ENCODE data around the gene AP2M1. TPM values are rescaled to one million over a fixed set of nuclear protein-coding genes. Genes with fewer than 3 reads are reported as not detected.

Gene AP2M1
- total and polyA plus RNA-seq, 2 of the 13 experiments (the other 11 are each of a cell fraction or from before 2014, with no cell fraction given): 126 to 146 TPM

DNA sequence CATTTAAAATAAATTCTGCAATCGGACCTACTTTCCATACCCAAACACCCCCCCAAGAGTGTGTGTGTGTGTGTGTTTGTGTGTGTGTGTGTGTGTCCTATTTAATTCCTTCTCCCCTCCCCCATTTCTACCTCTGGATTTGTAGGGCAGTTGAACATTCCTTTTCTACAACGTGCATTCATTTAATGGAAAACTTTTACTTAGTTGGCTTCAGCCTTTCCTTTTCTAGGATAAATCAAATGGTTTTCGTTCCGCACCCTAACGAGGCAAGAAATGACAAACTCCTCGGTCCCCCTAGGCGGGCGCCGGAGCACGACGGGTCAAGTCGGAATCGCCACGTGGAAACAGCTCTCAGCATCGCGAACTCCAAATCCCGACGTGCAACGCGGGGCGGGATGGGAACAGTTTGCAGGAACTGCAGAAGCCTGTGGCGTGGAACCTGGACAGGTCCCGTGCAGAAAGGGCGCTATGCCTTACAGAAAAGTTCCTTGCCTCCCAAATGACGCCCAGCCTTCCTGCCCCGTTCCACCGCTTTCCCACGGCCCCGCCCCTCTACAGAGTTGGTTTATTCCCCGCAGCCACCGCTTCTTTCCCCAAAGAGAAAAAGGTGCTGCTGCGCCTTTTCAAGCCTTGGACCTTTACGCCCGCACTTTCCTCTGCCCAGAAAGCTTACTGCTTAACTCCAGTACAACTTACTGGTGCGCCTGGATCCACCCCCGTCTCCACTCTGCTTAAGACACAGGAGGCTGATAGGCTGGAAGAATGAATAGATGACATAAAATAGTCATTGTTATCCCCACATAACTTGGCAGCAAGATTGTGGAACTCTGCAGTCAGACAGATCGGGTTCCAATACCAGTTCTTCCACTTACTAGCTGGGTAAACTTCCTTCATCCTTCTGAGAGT is 40.6 kb upstream of the AP2M1 start (continued):
- TF ChIP-seq, protein P1, sequence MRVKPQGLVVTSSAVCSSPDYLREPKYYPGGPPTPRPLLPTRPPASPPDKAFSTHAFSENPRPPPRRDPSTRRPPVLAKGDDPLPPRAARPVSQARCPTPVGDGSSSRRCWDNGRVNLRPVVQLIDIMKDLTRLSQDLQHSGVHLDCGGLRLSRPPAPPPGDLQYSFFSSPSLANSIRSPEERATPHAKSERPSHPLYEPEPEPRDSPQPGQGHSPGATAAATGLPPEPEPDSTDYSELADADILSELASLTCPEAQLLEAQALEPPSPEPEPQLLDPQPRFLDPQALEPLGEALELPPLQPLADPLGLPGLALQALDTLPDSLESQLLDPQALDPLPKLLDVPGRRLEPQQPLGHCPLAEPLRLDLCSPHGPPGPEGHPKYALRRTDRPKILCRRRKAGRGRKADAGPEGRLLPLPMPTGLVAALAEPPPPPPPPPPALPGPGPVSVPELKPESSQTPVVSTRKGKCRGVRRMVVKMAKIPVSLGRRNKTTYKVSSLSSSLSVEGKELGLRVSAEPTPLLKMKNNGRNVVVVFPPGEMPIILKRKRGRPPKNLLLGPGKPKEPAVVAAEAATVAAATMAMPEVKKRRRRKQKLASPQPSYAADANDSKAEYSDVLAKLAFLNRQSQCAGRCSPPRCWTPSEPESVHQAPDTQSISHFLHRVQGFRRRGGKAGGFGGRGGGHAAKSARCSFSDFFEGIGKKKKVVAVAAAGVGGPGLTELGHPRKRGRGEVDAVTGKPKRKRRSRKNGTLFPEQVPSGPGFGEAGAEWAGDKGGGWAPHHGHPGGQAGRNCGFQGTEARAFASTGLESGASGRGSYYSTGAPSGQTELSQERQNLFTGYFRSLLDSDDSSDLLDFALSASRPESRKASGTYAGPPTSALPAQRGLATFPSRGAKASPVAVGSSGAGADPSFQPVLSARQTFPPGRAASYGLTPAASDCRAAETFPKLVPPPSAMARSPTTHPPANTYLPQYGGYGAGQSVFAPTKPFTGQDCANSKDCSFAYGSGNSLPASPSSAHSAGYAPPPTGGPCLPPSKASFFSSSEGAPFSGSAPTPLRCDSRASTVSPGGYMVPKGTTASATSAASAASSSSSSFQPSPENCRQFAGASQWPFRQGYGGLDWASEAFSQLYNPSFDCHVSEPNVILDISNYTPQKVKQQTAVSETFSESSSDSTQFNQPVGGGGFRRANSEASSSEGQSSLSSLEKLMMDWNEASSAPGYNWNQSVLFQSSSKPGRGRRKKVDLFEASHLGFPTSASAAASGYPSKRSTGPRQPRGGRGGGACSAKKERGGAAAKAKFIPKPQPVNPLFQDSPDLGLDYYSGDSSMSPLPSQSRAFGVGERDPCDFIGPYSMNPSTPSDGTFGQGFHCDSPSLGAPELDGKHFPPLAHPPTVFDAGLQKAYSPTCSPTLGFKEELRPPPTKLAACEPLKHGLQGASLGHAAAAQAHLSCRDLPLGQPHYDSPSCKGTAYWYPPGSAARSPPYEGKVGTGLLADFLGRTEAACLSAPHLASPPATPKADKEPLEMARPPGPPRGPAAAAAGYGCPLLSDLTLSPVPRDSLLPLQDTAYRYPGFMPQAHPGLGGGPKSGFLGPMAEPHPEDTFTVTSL (CRISPR knock-in tag; IDR thresholded peaks at IDR 0.05; ENCODE audit: borderline replicate concordance): peak; percentile 57
- TF ChIP-seq, protein P2, sequence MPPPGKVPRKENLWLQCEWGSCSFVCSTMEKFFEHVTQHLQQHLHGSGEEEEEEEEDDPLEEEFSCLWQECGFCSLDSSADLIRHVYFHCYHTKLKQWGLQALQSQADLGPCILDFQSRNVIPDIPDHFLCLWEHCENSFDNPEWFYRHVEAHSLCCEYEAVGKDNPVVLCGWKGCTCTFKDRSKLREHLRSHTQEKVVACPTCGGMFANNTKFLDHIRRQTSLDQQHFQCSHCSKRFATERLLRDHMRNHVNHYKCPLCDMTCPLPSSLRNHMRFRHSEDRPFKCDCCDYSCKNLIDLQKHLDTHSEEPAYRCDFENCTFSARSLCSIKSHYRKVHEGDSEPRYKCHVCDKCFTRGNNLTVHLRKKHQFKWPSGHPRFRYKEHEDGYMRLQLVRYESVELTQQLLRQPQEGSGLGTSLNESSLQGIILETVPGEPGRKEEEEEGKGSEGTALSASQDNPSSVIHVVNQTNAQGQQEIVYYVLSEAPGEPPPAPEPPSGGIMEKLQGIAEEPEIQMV (CRISPR knock-in tag; IDR thresholded peaks at IDR 0.05; ENCODE audit: low read depth): 0 out of 2 replicates have a peak, but pooled peaks have one; percentile 80
- TF ChIP-seq ZNF33B (CRISPR knock-in tag; IDR thresholded peaks at IDR 0.05) (no peak), NFYC (CRISPR knock-in tag; IDR thresholded peaks at IDR 0.05) (no peak), IKZF1 (IDR thresholded peaks at IDR 0.05) (no peak), BORCS8-MEF2B (CRISPR knock-in tag; IDR thresholded peaks at IDR 0.05) (peak; percentile 94), SMC3 (IDR thresholded peaks at IDR 0.05; ENCODE audit: low read length) (no peak), POLR2AphosphoS2 (IDR thresholded peaks at IDR 0.05; ENCODE audit: low read depth, low read length) (no peak), PHF20 (CRISPR knock-in tag; IDR thresholded peaks at IDR 0.05) (peak; percentile 66; the same call in 1 of the 2 replicates), TCF7L2 (IDR thresholded peaks at IDR 0.05; ENCODE audit: low read depth, low read length) (no peak), ZNF572 (CRISPR knock-in tag; IDR thresholded peaks at IDR 0.05) (0 out of 2 replicates have a peak, but pooled peaks have one; percentile 47), MXI1 (IDR thresholded peaks at IDR 0.05; ENCODE audit: borderline replicate concordance, low read depth, low read length) (peak; percentile 80; the same call in 1 of the 3 replicates), NCOA5 (CRISPR knock-in tag; IDR thresholded peaks at IDR 0.05) (no peak), KAT7 (CRISPR knock-in tag; IDR thresholded peaks at IDR 0.05; ENCODE audit: borderline replicate concordance) (peak; percentile 69; the same call in 1 of the 2 replicates), ZMAT3 (CRISPR knock-in tag; conservative IDR thresholded peaks at IDR 0.05) (peak; percentile 85; the same call in 1 of the 2 replicates), ZNF777 (CRISPR knock-in tag; IDR thresholded peaks at IDR 0.05) (peak; percentile 56)
- TF ChIP-seq, protein P3, sequence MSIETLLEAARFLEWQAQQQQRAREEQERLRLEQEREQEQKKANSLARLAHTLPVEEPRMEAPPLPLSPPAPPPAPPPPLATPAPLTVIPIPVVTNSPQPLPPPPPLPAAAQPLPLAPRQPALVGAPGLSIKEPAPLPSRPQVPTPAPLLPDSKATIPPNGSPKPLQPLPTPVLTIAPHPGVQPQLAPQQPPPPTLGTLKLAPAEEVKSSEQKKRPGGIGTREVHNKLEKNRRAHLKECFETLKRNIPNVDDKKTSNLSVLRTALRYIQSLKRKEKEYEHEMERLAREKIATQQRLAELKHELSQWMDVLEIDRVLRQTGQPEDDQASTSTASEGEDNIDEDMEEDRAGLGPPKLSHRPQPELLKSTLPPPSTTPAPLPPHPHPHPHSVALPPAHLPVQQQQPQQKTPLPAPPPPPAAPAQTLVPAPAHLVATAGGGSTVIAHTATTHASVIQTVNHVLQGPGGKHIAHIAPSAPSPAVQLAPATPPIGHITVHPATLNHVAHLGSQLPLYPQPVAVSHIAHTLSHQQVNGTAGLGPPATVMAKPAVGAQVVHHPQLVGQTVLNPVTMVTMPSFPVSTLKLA (IDR thresholded peaks at IDR 0.05): peak; percentile 53; the same call in 1 of the 2 replicates
